ENCODE measurements around the gene KIAA2012.
"Not testable (repeated sequence)": the region's sequence is repeated elsewhere in the genome, so short reads cannot be mapped to it uniquely, and the experiment has no call there.

KIAA2012 gene

GRCh38 chr2:202196727-202197126 lies 123.7 kb downstream of the KIAA2012 start:
- no peak for DNase-seq (ENCODE audit: low read depth)

- DNase-seq (ENCODE audit: low read depth): no peak
These were observed 128.4 kb downstream of the KIAA2012 start for GRCh38 chr2:202201220-202202160.

DNA sequence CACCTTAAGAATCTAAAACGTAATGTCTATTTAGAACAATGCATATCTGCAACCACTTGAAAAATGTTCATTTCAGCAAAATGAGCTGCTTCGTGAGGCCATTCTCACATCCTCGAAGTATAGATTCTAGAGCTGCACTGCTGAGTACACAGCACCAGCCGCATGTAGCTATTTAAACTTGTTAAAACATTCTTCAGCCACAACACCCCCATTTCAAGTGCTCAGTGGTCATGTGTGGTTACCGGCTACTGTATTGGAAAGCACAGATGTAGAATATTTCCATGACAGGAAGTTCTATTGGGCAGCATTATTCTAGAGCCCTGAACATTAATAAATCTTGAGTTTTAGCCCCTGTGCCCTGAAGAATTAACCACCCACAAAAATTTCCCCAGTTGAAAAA lies 130.3 kb downstream of the KIAA2012 start:
- DNase-seq (ENCODE audit: low read depth): no peak

DNA sequence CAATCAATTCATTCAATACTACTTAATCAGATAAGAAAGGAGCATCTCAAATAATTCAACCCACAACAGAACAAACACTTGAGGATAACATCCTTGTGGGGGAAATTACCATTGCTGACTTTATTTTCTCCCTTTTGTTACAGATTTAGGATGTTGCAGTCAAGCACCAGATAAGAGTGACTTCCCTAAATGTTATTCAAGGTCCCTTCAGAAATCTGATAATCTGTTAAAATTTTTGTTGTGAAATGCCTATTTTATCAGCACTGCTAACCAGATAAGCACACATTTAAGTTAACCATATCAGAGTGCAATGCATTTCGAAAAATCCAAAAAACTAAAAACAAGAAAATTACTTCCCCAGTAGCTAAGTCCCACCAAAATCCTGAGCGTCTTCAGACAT lies 131.8 kb downstream of the KIAA2012 start:
- DNase-seq (ENCODE audit: low read depth): no peak

- no peak for DNase-seq (ENCODE audit: low read depth)
These were observed 135.5 kb downstream of the KIAA2012 start for GRCh38 chr2:202208526-202208925.

GRCh38 chr2:202215179-202215578 lies 142.1 kb downstream of the KIAA2012 start:
- DNase-seq (ENCODE audit: low read depth): no peak

DNA sequence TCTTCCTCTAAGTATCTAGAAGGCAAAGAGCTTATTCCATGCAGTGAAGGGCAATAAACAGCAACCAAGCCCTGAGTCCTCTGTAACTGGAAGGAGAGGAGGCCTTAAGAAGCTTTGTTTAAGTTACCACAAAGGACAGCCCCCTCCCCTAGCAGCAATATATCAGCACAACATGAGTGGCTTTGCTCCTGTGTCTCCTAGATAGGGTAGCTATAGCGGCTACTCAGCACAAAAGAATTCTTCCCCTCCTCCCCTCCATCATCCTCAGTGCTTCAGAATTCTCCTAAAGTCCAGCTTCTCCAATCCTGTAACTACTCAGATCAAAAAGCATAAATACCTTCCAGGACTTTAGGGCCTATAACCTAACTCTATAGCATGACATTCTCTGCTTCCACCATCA lies 148.8 kb downstream of the KIAA2012 start:
- no peak for DNase-seq (ENCODE audit: low read depth)

DNA sequence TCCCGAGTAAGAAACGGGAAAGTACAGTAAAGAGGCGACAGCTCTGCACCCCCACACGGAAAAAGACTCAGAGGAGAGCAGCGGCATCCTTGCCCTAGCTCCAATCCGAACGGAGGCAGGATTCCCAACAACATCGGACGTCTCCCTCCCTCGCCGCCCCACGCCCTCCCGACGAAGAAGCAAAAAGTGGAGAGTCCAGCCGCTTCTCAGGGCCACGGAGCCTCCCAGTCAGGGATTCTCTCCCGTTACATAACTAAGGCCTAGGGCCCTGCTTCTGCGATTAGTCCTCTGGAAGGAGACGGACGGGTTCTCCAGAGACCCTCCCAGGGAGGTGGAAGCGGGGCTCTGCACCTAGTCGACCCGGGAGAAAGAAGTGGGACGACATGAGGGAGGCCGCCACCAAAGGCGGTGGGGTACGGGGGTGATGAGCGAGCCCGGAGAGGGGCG lies 164.8 kb downstream of the KIAA2012 start:
- peak; percentile 2 for DNase-seq (ENCODE audit: low read depth)

DNA sequence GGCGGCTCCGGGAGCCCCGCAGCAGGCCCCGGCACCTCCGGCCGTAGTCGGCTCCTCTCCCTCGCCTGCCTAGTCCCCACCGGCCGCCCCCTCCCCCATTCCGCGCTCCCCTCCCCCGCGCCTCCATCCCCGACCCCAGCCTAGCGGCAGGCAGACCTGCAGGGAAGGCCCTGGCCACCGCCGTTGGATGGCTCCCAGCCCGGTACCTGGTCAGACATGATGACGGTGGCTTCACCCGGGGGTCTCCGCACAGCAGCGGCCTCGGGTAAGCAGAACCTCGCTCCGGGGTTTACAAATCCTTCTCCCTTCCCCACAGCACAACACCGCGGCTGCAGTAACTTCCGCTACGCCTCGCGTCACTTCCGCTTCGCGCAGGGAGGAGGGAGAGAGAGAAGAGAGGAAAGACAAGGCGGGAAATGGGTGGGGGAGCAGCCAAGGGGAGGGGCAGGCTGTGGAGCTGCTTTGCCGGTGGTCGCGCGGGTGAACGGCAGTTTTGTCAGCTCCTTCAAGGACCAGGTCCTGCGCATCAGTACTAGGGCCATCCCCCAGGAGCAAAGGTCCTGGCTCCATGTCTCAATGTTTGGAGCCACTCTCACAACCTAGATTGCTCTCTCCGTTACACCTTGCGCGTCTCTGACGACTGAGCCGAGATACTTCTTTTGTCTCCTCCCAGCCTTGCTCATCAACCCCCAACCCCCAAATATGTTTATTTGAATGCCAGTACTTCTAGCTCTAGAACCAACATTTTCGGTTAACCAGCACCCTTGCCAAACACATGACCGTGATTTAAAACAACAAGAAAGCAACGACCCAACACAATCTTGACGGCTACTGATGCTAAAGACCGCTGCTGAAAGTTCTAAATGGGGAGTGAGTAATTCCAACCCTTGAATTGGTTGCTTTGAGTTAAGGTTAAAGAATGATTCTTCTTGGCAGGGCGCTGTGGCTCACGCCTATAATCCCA lies 165.5 kb downstream of the KIAA2012 start, which contains the start of gene SUMO1:
SUMO1 (minus strand) TSS at position 364 of the 964 bp plus-strand sequence; CDS start at position 218, 146 bp downstream.
- peak; percentile 88 for DNase-seq (ENCODE audit: low read depth)

GRCh38 chr2:202247710-202248109 lies 174.7 kb downstream of the KIAA2012 start:
- not testable (repeated sequence) for DNase-seq (ENCODE audit: low read depth)

- no peak for DNase-seq (ENCODE audit: low read depth)
These were observed 176.6 kb downstream of the KIAA2012 start for GRCh38 chr2:202249521-202250253.

DNA sequence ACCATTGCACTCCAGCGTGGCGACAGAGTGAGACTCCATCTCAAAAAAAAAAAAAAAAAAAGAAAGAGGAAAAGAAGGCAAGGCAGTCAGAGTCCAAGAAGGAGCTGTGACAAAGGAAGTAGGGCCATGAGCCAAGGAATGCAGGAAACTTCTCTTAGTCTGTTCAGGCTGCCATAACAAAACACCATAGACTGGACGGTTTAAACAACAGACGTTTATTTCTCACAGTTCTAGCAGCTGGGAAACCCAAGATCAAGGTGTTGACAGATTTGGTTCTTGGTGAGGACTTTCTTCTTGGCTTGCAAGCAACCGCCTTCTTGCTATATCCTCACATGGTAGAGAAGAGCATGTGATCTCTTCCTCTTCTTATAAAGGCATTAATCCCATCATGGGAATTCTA lies 178.4 kb downstream of the KIAA2012 start:
- no peak for DNase-seq (ENCODE audit: low read depth)
